SK-N-SH (cell line): ENCODE results near the gene NEUROG3. TPM values are rescaled to one million over a fixed set of nuclear protein-coding genes. Genes with fewer than 3 reads are reported as not detected.

Experiments used
- CTCF ChIA-PET: fragments of 300-600, 350-600 bp; formaldehyde crosslinking; extraction: SDS; loops from one replicate; lab custom pipeline; 2021; lab: Yijun Ruan, JAX
- POLR2A ChIA-PET: fragments of 350-600 bp; sonication (Branson Sonifier 250); formaldehyde crosslinking; extraction: SDS; loops from one replicate; lab custom pipeline; 2020; ENCODE audit warnings: antibody characterized with exemption, inconsistent platforms; lab: Yijun Ruan, JAX
- DNase-seq: peaks from one replicate; pipeline ENCODE4 v3.0.0; 2012
- H2AFZ ChIP-seq: fragments of 200-600 bp; sonication (generic); 2 replicates; pipeline ENCODE4 v1.8.1; 2016; ENCODE audit warnings: antibody characterized with exemption, mild to moderate bottlenecking, low read depth
- H3F3A ChIP-seq: fragments of 200-600 bp; sonication (generic); replicated peaks from 2 replicates; pipeline ENCODE3; 2016; ENCODE audit warnings: antibody characterized with exemption, mild to moderate bottlenecking; ENCODE audit not compliant: insufficient read depth
- H3K27ac ChIP-seq, 2 experiments: fragments of 200-500 bp in 1 of 2; fragments of 200-600 bp in 1 of 2; sonication (Bioruptor generic) in 1 of 2; sonication (generic), shearing (Covaris generic) in 1 of 2; 2 replicates each; pipeline versions ENCODE4 v1.5.1 to v1.6.1; 2014 to 2016; ENCODE audit warnings: low read depth in 2 of 2, inconsistent platforms in 1 of 2, low read length in 1 of 2, mild to moderate bottlenecking in 1 of 2, mixed read lengths in 1 of 2
- H3K27me3 ChIP-seq: fragments of 200-600 bp; sonication (generic), shearing (Covaris generic); 2 replicates; pipeline ENCODE4 v1.6.1; 2016; ENCODE audit warnings: mixed run types; ENCODE audit not compliant: insufficient read depth
- H3K36me3 ChIP-seq, 2 experiments: fragments of 200-500 bp in 1 of 2; fragments of 200-600 bp in 1 of 2; sonication (Bioruptor generic) in 1 of 2; sonication (generic) in 1 of 2; replicated peaks in 1 of 2; 2 replicates each; pipeline versions ENCODE3 to v1.5.1; 2014 to 2016; ENCODE audit warnings: low read length in 1 of 2, mild to moderate bottlenecking in 1 of 2; ENCODE audit not compliant: insufficient read depth in 2 of 2, control insufficient read depth in 1 of 2
- H3K4me1 ChIP-seq, 2 experiments: fragments of 200-500 bp in 1 of 2; fragments of 200-600 bp in 1 of 2; sonication (Bioruptor generic) in 1 of 2; sonication (generic), shearing (Covaris generic) in 1 of 2; 2 replicates each; pipeline versions ENCODE4 v1.5.1 to v1.6.1; 2014 to 2016; ENCODE audit warnings: low read depth in 1 of 2, low read length in 1 of 2, mixed run types in 1 of 2; ENCODE audit not compliant: insufficient read depth in 2 of 2, control insufficient read depth in 1 of 2
- H3K4me2 ChIP-seq: fragments of 200-600 bp; sonication (generic), shearing (Covaris generic); 2 replicates; pipeline ENCODE4 v1.6.1; 2017; ENCODE audit warnings: mixed run types
- H3K4me3 ChIP-seq, 2 experiments: fragments of 200-500 bp in 1 of 2; fragments of 200-600 bp in 1 of 2; sonication (Bioruptor generic) in 1 of 2; sonication (generic), shearing (Covaris generic) in 1 of 2; 2 replicates each; pipeline versions ENCODE4 v1.5.1 to v1.8.1; 2014 to 2016; ENCODE audit warnings: low read depth in 2 of 2, inconsistent platforms in 1 of 2, low read length in 1 of 2, mild to moderate bottlenecking in 1 of 2, mixed read lengths in 1 of 2, moderate library complexity in 1 of 2
- H3K79me2 ChIP-seq: fragments of 200-600 bp; sonication (generic); 2 replicates; pipeline ENCODE4 v1.8.1; 2017; ENCODE audit warnings: mild to moderate bottlenecking; ENCODE audit not compliant: insufficient read depth
- H3K9ac ChIP-seq: fragments of 200-600 bp; sonication (generic); 2 replicates; pipeline ENCODE4 v1.6.1; 2017; ENCODE audit warnings: mixed run types
- H3K9me2 ChIP-seq: fragments of 200-600 bp; sonication (generic); 2 replicates; pipeline ENCODE4 v1.6.1; 2017; ENCODE audit warnings: mixed run types
- H3K9me3 ChIP-seq: fragments of 200-600 bp; sonication (generic); 2 replicates; pipeline ENCODE4 v1.6.1; 2017; ENCODE audit warnings: mixed run types, mild to moderate bottlenecking, moderate library complexity
- H4K20me1 ChIP-seq: fragments of 200-600 bp; sonication (generic); 2 replicates; pipeline ENCODE4 v1.6.1; 2017; ENCODE audit warnings: mild to moderate bottlenecking, mixed run types; ENCODE audit not compliant: insufficient read depth
- CTCF ChIP-seq: fragments of 200-600 bp; sonication (generic); IDR thresholded peaks from 2 replicates; pipeline ENCODE4 v1.6.1; 2017; ENCODE audit warnings: antibody characterized with exemption, mild to moderate bottlenecking, moderate library complexity
- ELF1 ChIP-seq: IDR thresholded peaks from 2 replicates; pipeline ENCODE4 v1.4.0; 2012
- FOSL2 ChIP-seq: IDR thresholded peaks from 2 replicates; pipeline ENCODE4 v1.4.0; 2012; ENCODE audit warnings: low read depth, mild to moderate bottlenecking, moderate library complexity, borderline replicate concordance
- FOXM1 ChIP-seq: IDR thresholded peaks from 2 replicates; pipeline ENCODE4 v1.4.0; 2012; ENCODE audit warnings: low read depth, mild to moderate bottlenecking
- GATA2 ChIP-seq: sonication (generic); formaldehyde crosslinking; IDR thresholded peaks from 2 replicates; pipeline ENCODE4 v1.5.0; 2020; ENCODE audit warnings: mild to moderate bottlenecking, missing genetic modification reagents
- IRF3 ChIP-seq: fragments of 150-350 bp; IDR thresholded peaks from 2 replicates; pipeline ENCODE4 v1.6.1; 2016; ENCODE audit warnings: mild to moderate bottlenecking, low read depth, low read length
- JUND ChIP-seq: IDR thresholded peaks from 2 replicates; pipeline ENCODE4 v1.4.0; 2012
- RAD21 ChIP-seq: IDR thresholded peaks from 2 replicates; pipeline ENCODE4 v1.6.1; 2012; ENCODE audit warnings: mild to moderate bottlenecking, low read length
- SIN3A ChIP-seq: IDR thresholded peaks from 2 replicates; pipeline ENCODE4 v1.6.1; 2012; ENCODE audit warnings: low read depth, mild to moderate bottlenecking, low read length, moderate library complexity, borderline replicate concordance
- TCF12 ChIP-seq: IDR thresholded peaks from 2 replicates; pipeline ENCODE4 v1.4.0; 2012
- ZBTB33 ChIP-seq: IDR thresholded peaks from 2 replicates; pipeline ENCODE4 v1.4.0; 2012; ENCODE audit warnings: low read depth, borderline replicate concordance
- WGBS: methylation state at CpG from one replicate; pipeline ENCODE4 v1.1.6; 2017; ENCODE audit warnings: low lambda C conversion rate; 5-methylcytosine and 5-hydroxymethylcytosine counted together
- polyA plus RNA-seq, 3 experiments: library from polyadenylated mRNA; depleted of rRNA; stranded (reverse); fragments of >200 nt; gene quantifications; 2 replicates each; pipeline ENCODE4 v1.2.3, GENCODE V29; 2012

The NEUROG3 gene
- polyA plus RNA-seq, 1 of the 3 experiments (the other 2 are of a cell fraction): not detected

DNA sequence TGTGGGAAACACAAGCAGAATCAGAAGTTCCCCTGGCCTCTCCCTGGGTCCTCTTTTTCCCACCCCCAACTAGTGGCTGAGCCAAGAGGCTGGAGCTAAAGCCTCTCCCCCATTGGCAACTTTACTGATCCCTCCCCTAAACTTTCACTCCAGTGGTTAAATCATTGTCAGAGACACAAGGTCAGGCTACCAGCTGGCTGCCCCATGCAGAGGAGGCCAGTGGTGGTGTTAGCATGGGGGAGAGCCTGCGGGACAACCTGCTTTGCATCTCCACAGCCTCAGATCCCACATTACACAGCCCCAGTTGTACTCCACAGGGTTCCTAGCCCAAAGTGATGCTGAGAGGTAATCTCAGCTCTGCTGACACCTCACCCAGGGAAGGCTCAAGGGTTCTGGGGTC is 21.0 kb downstream of the NEUROG3 start:
- 0% methylated on average over 1 of the region's 1 CpG for WGBS
- CTCF ChIA-PET: interaction anchor here (0.6 to 1.3 kb wide), 4 partner anchors 28 to 86 kb away, joined by 3 to 4 read pairs (median 3); no protein-coding TSS in a partner anchor

More for the DNA sequence above, 21.0 kb downstream of the NEUROG3 start:
- Histone ChIP-seq H3K4me1 (no peaks in the 10 kb centered on the region), H3K27ac (no peak overlapping the region), H4K20me1 (no peaks in the 10 kb centered on the region), H3K79me2 (no peaks in the 10 kb centered on the region), H3K9me3 (no peaks in the 10 kb centered on the region), H3K4me2 (no peak overlapping the region), H3K9me2 (no peaks in the 10 kb centered on the region), H3K27me3 (peaks cover 16% of the 10 kb centered on the region; the same call in 1 of the 2 replicates), H3F3A (no peaks in the 10 kb centered on the region), H3K36me3 (no peaks in the 10 kb centered on the region), H3K9ac (no peak overlapping the region), H2AFZ (no peak overlapping the region), H3K4me3 (no peak overlapping the region)
- POLR2A ChIA-PET: no interaction called here
- TF ChIP-seq IRF3 (no peak), TCF12 (no peak), FOSL2 (no peak), JUND (no peak), SIN3A (no peak), RAD21 (no peak), FOXM1 (no peak), ELF1 (no peak), GATA2 (no peak), CTCF (no peak), ZBTB33 (no peak)
- no peak for DNase-seq
